LNCaP clone FGC (cell line): ENCODE measurements around the gene PCCA.

Experiments
- DNase-seq: peaks from one replicate; pipeline ENCODE4 v3.0.0-alpha.2; 2011; ENCODE audit warnings: low read depth
- H3K4me3 ChIP-seq: 2 replicates; pipeline ENCODE4 v1.5.1; 2011; ENCODE audit warnings: mild to moderate bottlenecking, low read depth, low read length, control low read depth
- CTCF ChIP-seq: IDR thresholded peaks from 2 replicates; pipeline ENCODE4 v1.5.1; 2012; ENCODE audit warnings: mild to moderate bottlenecking; ENCODE audit not compliant: control insufficient read depth, insufficient read depth; ENCODE audit errors: extremely low read depth

Gene PCCA

GRCh38 chr13:100432611-100433010, 343.7 kb downstream of the PCCA start:
- no peak for TF ChIP-seq CTCF
- H3K4me3 ChIP-seq: no peak overlapping the region
- DNase-seq: no peak

- no peak overlapping the region for H3K4me3 ChIP-seq
- DNase-seq: no peak
- no peak for TF ChIP-seq CTCF
Measured at GRCh38 chr13:100433475-100433874, 344.6 kb downstream of the PCCA start.

GRCh38 chr13:100434010-100434763, 345.3 kb downstream of the PCCA start:
- no peak overlapping the region for H3K4me3 ChIP-seq
- no peak for DNase-seq
- no peak for TF ChIP-seq CTCF

GRCh38 chr13:100436099-100436498, 347.2 kb downstream of the PCCA start:
- no peak for DNase-seq
- H3K4me3 ChIP-seq: no peak overlapping the region
- TF ChIP-seq CTCF: no peak

- TF ChIP-seq CTCF: no peak
- H3K4me3 ChIP-seq: no peak overlapping the region
- no peak for DNase-seq
Measured at GRCh38 chr13:100438059-100438788, 349.3 kb downstream of the PCCA start.

DNA sequence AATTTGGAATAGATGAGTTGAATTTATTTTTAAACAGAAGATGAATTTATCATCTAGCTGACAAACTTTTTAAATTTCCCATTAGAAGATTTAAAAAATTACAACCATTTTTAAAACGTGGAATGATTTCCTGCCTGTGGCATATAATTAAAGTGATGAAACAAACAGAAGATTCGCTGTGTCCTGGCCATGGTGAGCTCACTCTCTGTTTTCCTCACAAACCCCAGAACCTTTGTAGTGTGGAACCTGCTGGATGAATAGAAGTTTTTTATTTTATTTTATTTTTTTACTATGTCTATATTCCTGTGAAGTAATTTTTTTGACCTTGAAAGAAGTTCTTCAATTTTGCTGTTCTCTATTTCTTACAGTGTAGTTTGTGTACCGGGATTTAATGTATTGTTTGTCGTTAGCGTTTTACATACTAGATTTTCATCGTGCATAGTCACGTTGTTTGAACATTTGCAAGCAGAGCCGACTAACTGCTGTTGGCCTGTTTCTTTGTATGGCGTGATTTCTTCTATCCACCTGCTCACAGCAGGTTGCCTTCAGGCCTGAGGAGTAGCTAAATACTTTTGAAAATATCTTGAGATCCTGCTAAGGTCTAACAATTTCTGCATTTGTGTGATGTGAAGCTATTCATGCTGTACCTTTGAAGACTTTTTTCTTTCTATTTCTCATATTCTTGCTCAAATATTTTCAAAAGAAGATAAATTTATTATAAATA, 350.5 kb downstream of the PCCA start:
- no peak overlapping the region for H3K4me3 ChIP-seq
- DNase-seq: no peak

More for the DNA sequence above, 350.5 kb downstream of the PCCA start:
- no peak for TF ChIP-seq CTCF
